GM12874 (cell line): ENCODE data around the gene HSPA4.

ENCODE experiments used
- CTCF ChIP-seq: IDR thresholded peaks from 2 replicates; pipeline ENCODE4 v1.5.1; 2011; ENCODE audit warnings: low read depth, mild to moderate bottlenecking, control low read depth, low read length, moderate library complexity; ENCODE audit not compliant: insufficient read depth

Gene HSPA4

GRCh38 chr5:133051542-133052316 is at the start of gene HSPA4:
HSPA4 (plus strand) TSS chr5:133052013; CDS start chr5:133052251, 238 bp downstream.
- TF ChIP-seq CTCF = no peak

- TF ChIP-seq CTCF = no peak
These were observed 45.2 kb upstream of the HSPA4 start for GRCh38 chr5:133006653-133007052.

DNA sequence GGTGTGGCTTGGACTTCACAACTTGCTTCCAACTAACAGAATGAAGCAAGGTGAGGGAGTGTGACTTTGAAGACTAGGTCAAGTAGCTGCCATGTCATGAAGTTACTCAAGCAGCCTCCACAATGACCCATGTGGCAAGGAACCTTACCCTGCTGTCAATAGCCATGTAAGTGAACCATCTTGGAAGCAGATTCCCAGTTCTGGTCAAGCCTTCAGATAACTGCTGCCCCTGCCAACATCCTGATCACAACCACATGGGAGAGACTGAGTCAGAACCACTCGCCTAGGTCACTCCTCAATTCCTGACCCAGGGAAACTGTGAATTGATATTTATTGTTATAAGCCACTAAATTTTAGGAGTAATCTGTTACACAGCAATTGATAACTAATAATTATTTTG is 36.3 kb upstream of the HSPA4 start:
- TF ChIP-seq CTCF = no peak

GRCh38 chr5:133017964-133018363 is 33.8 kb upstream of the HSPA4 start:
- no peak for TF ChIP-seq CTCF

- no peak for TF ChIP-seq CTCF
These were observed 25.8 kb upstream of the HSPA4 start, which contains the start of gene ZCCHC10 for GRCh38 chr5:133025804-133026663. ZCCHC10 (minus strand) TSS chr5:133026549; CDS start chr5:133026537, 12 bp downstream.

GRCh38 chr5:133026664-133027153 is 25.1 kb upstream of the HSPA4 start:
- TF ChIP-seq CTCF = no peak

DNA sequence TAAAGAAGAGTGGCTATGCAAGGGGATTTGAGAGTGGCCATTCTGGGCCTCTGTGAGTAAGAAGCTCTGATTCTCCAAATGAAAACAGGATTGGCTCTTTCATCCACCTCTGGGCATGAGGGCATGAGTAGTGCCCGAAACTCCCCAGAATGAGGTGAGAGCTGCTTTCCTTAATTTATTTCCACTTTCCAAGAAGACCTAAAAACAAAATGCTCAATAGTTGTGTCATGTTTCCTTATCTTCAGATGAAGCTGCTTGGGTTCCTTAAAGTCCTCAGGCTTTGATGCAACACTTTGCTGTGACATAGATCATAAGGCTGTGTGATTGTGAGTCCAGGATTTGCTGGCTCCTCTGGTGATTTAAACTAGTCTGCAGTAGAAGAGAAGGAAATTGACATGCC is 22.4 kb upstream of the HSPA4 start:
- no peak for TF ChIP-seq CTCF
